Right ventricle myocardium superior (tissue), 1 donor: ENCODE data around the gene TUBGCP4. TPM values are rescaled to one million over a fixed set of nuclear protein-coding genes. Genes with fewer than 3 reads are reported as not detected.

ENCODE experiments used
- ATAC-seq: fragments of 200-7000 bp; cut with Tn5 transposase; one replicate; pipeline ENCODE4 v1.9.1; 2020; ENCODE audit warnings: mild to moderate bottlenecking; ENCODE audit not compliant: poor library complexity
- DNase-seq: peaks from one replicate; pipeline ENCODE4 v3.0.0-alpha.2; 2020
- intact Hi-C: fragments of 100-400 bp; cut with DNase I; formaldehyde crosslinking; loops from one replicate; pipeline ENCODE4 v1.11.2; 2022
- long read RNA-seq: library from polyadenylated mRNA; unstranded; transcript quantifications from one replicate; pipeline ENCODE4 v2.0.0, GENCODE V29; 2021
- total RNA-seq: library from RNA; stranded (reverse); fragmentation: NEBNext Ultra II Directional; extraction: Animal tissue kit (Norgen Biotek cat#: 25700); gene quantifications from one replicate; pipeline ENCODE4 v1.2.1, GENCODE V29; 2021
- donor health status: DM: no; HTN: yes; CAD: no; lungs with severe emphysema.

The TUBGCP4 gene, protein sequence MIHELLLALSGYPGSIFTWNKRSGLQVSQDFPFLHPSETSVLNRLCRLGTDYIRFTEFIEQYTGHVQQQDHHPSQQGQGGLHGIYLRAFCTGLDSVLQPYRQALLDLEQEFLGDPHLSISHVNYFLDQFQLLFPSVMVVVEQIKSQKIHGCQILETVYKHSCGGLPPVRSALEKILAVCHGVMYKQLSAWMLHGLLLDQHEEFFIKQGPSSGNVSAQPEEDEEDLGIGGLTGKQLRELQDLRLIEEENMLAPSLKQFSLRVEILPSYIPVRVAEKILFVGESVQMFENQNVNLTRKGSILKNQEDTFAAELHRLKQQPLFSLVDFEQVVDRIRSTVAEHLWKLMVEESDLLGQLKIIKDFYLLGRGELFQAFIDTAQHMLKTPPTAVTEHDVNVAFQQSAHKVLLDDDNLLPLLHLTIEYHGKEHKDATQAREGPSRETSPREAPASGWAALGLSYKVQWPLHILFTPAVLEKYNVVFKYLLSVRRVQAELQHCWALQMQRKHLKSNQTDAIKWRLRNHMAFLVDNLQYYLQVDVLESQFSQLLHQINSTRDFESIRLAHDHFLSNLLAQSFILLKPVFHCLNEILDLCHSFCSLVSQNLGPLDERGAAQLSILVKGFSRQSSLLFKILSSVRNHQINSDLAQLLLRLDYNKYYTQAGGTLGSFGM
- total RNA-seq: 11.1 TPM
- long read RNA-seq, full-length matches to known transcripts: 36 of 43 reads
- long read RNA-seq, partial matches to known transcripts: 1 of 43 reads
- long read RNA-seq, other reads (novel, unspliced or antisense): 6 of 43 reads

DNA sequence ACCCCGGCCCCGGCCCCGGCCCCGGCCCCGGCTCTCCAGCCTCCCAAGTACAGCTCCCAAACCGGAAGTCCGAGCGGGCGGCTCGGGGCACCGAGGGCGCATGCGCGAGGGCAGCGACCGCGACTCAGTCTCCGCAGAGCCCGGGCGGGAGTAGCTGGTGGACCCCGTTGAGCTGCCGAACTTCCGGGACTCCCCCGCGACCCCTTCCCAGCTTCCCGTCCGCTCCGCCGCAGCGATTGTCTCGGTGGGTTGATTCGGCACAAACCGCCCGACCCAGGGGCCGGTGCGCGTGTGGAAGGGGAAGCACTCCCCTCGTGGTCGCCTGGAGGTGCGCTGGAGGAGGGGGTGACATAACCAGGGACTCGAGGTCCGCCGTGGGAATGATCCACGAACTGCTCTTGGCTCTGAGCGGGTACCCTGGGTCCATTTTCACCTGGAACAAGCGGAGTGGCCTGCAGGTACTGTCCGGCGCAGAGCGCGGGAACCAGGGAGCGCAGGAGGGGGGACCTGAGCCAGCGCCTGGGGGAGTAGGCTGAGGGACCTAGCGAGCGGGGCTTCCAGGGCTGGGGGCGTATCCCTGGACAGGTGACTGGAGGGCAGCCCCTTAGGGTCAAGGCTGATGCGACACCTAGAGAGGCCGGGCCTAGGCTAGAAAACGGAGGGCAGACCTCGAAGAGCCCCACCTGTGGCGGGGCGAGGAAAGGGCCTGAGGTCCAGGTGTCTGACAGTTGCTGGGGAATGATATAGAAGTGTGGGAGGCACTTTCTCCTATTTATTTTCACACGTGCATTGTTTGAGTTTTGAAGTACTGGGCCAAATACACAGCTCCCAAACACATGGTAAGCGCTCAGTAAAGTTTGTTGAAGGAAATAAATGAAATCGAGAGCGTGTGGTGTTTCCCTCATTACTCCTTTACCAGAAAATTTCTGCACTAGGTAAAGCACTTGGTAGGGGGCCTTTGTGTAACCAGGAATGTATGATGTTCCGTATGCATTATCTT lies at the start of gene TUBGCP4, which contains the start of gene ZSCAN29:
TUBGCP4 (plus strand) TSS at position 127 of the 1,000 bp plus-strand sequence; CDS start at position 381, 254 bp downstream.
ZSCAN29 (minus strand) TSS at position 69 of the 1,000 bp plus-strand sequence. CDS start 1,130 bp downstream, outside the sequence.
- intact Hi-C loops: no loop called here
- ATAC-seq: peak; percentile 99
- peak; percentile 90 for DNase-seq

DNA sequence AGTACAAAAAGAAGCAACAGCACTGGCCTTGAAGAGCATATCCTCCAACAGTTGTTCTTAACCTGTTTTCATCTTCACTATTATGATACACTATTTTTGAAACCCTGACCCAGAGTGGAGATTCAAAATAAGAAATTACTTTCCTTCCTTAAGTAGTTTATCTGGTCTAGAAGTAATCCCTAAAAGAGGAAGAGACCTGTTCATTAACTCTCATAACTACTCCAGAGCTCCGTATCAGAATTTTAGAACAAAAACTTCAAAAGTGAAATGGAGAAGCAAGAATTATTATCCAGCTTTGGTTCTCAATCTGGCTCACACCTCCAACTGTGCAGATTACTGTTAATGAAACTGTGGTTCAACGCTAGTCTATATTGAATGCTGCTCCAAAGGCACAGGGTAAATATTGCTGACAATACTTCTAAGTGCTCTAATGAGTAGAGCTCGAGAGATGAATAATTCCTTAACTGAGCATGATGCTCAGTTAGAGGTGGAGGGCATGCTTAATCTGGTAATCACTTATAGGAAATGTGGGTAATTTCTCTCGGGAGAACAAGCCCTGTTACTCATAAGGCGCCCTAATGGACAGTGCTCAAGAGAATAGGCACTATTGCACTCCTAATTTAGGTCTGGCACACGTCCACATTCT lies 45.7 kb upstream of the TUBGCP4 start:
- no peak for ATAC-seq

DNA sequence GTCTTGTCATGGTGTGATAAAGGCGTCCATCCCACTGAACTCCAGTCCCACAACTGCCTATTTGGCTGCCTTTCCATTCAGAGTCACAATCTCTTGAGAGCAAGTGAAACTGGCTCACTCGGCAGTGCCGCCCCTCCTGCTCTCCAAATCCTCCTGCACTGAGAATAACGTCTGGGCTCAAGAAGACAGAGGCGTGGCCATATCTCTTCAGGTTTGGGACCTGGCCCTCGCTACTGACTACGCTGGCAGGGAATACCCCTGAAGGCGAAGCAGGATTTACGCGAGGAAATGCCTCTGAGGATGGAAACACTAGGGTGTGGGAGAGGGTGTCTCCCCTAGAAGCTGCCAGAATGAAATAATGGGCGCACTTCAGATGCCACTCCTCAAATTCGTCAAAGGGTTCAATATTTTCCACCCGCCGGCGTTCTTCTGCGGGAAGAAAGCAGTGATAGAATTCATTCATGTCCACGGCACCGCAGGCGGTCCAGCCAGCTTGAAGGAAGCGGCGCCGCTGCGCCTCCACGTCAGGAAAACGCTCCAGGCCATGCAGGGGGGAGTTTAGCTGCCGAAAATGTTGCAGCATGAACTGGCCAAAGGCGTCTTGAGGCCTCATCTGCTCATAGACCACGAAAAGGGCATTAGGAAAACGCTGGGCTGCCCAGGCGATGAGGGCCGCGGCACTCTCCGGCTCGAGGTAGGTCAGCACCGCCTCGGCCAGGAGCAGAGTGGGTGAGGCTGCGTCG lies 41.5 kb upstream of the TUBGCP4 start:
- intact Hi-C loops: no loop called here
- peak; percentile 23 for ATAC-seq
- DNase-seq: no peak

More for the DNA sequence above, 45.7 kb upstream of the TUBGCP4 start:
- intact Hi-C loops: no loop called here
- DNase-seq: no peak

DNA sequence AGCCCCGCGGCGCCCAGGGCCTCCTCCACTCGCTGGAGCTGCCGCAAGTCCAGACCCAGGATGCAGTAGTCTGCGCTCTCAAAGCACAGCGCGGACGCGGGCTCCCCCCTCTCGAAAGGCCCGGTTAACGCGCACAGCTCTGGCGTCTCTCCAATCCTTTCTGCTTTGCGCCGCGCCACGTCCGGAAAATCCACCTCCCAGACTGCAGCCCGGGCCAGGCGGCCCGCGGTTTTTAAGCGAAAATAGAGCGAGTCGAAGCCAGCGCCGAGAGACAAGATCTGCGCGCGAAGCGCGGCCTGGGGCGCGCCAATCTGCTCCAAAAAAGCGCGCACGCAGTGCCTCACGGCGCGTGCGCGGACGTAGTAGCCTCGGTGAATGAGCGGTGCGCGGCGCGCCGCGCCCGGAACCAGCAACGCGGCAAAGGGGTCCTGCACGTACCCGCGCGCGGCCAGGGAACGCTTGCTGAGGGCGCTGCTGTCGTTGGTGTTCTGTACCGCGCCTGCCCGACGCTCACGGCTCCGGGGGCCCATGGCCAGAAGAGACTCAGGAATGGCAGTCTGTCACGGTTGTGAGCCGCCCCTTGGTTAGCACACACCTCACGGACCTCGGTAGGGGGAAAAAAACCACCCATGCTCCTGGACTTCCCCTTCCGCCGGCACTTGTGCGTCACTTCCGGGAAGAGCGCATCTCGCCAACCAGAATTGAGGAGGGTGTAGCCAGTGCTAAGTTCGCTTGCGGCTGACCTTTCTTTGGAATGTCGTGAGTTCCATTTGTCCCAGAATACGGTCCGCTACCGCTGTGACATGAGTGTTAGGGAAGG lies 40.7 kb upstream of the TUBGCP4 start, which contains the start of gene LCMT2:
LCMT2 (minus strand) TSS at position 614 of the 820 bp plus-strand sequence; CDS start at position 530, 84 bp downstream.
- DNase-seq (peak; percentile 95), ATAC-seq (peak; percentile 97)
- intact Hi-C loops: no loop called here

DNA sequence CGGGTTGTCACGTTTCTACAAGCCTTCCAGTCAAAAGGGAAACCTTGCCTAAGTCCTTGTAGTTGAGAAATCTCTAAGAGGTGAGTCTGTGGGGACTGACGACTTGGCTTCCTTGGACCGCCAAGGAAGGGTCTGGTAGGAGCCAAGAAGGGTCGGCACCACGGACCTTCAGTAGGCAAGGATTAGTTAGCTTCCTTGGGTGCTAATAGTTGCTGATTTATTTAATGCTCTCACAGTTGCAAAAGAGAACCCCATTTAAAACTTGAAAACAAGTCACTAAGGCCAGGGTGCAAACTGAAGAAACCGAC lies 40.2 kb upstream of the TUBGCP4 start:
- intact Hi-C loops: no loop called here
- ATAC-seq: no peak

DNA sequence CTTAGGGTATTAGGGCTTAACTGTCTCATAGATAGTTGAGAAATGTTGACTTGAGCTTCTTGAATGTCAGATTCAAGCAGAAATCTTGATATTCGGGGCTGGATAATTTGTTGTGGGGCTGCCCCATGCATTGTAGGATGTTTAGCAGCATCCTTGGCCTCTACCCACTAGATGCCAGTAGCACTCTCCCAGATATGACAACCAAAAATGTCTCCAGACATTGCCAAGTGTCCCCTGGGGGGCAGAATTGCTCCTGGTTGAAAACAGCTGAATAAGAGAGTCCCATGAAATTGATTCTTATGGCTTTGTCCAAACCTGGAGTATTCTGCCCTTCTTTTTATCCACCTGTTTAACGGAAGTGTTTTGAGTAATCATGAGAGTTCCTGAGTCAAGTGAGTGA lies 24.6 kb upstream of the TUBGCP4 start:
- no peak for ATAC-seq
- DNase-seq: no peak
- intact Hi-C loops: no loop called here

More for the DNA sequence above, 40.2 kb upstream of the TUBGCP4 start:
- no peak for DNase-seq

DNA sequence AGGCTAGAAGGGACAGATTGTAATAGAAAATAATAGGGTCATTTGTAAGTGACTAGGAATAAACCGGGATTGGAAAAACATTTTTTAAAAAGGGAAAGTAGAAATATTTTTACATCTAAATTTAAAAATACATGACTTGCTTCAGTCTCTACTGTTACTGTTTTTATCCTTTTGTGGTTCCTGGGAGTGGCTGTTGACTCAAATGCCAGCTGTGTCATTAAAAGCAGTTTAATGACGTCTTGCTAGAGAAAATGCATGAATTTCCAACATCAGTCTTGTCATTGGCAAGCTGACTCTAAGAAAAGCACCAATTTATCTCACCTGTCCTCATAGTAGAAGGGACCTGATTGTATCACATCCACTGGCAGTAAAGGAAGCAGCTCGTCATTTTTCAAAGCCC lies 23.8 kb upstream of the TUBGCP4 start:
- DNase-seq: no peak
- no peak for ATAC-seq
- intact Hi-C loops: no loop called here

DNA sequence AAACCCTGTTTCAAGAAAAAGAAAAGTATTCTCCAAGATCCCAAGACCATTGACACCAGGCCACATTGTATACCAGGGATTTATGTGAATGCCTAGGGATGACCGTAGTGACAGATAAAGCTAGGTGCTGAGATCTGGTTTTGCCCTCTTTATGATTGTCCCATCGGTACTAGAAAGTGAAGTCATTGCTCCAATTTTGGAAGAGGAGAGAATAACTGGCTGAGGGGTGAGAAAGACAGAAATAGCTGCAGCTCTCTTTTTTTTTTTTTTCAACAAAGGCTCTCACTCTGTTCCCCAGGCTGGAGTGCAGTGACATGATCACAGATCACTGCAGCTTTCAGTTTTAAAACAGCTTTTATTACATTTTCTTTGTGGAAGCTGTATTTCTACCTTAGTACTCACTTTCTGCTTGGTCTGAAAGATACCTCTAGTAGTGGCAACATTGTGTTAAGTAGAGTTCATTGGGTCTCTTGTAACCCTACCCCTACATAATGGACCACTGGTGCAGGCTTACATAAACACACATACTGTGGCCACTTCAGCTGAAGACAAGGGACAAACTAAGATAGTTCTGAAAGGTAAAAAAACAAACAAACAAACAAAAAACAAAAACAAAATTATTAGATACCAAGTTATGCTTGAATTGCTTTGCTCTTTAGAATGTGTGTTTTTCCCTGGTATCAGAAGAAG lies 18.1 kb upstream of the TUBGCP4 start:
- ATAC-seq: peak; percentile 84
- DNase-seq: no peak
- intact Hi-C loops: no loop called here

DNA sequence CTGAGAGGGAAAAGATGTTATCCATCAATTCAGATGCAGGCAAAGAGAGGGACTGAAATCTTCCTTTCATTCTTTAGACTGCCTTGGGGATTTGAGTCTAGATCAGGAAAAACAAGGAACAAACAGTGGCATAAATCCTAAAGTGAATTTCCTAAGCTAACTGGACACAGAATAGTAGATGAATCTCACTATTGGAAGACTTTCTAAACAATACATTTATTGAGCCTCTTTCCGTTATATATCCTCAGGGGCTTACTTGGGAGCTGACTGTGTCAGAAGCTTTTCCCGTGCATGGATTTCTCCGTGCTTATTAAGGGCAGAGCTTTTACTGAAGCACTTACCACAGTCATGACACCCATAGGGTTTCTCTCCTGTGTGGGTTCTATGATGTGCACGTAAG lies 10.1 kb upstream of the TUBGCP4 start:
- intact Hi-C loops: no loop called here
- ATAC-seq: no peak
- no peak for DNase-seq

DNA sequence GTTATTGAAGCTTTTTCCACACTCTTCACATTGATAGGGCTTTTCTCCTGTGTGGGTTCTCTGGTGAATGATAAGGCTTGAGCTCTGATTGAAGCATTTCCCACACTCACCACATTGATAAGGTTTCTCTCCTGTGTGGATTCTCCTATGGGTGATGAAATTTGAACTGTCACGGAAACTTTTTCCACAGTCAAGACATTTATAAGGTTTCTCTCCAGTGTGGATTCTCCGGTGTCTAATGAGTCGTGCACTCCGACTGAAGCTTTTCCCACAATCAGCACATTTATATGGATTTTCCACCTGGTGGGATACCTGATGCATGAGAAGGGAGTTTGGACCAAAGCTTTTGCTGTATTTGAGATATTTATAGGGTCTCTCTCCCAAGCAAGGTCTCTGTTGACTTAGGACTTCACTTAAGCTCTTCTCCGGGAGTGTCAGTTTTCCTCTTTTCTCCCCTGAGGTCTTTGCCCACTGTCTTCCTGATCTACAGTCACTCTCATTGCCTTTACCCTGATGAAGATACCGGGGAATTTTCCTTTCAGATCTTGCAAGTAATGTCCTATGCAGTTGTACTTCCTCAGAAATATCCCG lies 9.5 kb upstream of the TUBGCP4 start:
- DNase-seq (no peak), ATAC-seq (no peak)
- intact Hi-C loops: no loop called here

DNA sequence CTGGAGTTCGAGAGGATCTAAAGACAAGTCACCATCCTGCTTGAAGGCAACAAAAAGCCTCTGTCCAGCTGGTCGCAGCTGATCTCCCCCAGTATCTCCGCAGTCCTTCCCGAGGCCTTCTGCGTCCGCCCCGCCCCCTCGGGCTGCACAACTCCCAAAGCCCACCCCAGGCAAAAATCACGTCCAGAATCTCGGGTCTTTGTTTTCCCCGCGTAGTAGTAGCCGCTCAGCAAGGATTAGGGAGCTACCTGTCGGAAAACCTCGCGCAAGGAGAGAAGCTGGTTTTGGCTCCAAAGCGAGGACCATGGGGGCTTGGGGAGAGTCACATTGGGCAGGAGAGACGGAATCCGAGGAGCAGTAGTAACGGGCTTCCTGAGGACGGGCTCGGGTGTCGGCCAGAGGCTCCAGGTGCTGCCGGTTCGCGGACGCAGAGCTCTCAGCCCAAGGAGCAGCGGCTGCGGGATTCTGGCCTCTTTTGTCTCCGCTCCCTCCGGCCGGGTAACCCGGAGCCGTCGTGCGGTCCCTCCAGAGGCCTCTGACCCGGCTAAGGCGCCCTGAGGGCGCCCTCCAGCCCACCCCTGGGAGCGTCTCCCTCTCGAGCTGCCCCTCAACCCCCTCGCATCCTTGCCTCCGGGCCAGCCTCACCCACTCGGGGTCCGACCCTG lies 459 bp upstream of the TUBGCP4 start:
- peak; percentile 74 for ATAC-seq
- intact Hi-C loops: no loop called here

DNA sequence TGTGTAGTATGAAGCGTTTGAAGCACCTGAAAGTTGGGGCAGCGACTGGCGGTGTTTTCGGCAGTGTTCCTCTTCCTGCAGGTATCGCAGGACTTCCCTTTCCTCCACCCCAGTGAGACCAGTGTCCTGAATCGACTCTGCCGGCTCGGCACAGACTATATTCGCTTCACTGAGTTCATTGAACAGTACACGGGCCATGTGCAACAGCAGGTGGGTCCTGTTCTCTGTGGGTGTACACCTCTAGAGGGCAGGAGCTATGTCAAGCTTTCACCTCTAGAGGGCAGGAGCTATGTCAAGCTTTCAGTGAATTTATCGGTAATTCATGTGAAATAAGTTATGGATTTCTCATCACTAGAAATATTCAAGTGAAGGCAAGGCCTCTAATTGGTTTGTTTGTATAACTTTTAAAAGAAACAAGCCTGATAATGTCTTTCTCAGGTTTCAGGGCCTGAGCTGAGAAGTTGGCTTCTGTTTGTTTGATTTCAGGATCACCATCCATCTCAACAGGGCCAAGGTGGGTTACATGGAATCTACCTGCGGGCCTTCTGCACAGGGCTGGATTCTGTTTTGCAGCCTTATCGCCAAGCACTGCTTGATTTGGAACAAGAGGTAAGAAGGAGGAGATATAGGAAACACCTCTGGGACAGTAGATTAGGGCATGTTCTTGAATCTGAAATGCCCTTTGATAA lies 5.3 kb downstream of the TUBGCP4 start:
- no peak for DNase-seq
- no peak for ATAC-seq
- intact Hi-C loops: no loop called here

More for the DNA sequence above, 459 bp upstream of the TUBGCP4 start:
- DNase-seq: peak; percentile 56

DNA sequence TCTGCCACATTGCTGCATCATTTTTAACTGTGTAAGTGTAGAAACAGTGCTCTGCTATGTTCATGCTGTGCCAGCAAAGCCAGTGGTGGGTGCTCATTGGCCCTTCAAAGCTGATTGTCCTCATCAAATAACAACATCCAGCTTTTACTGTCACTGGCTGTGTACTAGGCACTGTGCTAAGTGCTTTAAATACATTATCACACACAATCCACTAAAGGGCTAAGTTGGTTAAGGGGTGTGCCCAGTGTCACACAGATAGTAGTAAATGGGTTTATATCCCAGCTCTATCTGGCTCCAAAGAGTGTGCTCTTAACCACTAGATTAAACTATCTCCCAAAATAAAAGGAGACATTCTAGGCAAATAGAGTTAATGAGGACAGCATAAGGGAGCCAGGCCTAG lies 7.7 kb downstream of the TUBGCP4 start:
- DNase-seq: no peak
- no peak for ATAC-seq
- intact Hi-C loops: no loop called here

DNA sequence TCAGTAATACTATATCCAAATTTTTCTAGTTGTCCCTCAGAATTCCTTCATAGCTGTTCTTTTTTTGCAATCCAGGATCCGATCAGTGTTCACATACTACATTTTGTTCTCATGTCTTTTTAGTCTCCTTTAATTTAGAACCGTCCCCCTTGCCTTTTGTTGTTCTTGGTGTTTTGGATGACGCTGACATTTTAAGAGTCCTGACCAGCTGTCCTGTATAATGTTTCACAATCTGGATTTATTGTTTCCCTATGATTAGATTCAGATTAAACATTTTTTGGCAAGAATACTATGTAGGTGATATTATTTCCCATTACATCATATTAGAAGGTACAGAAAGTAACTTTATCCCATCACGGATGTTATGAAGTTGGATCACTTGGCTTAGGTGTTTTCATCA lies 11.4 kb downstream of the TUBGCP4 start:
- intact Hi-C loops: no loop called here
- DNase-seq (no peak), ATAC-seq (no peak)

DNA sequence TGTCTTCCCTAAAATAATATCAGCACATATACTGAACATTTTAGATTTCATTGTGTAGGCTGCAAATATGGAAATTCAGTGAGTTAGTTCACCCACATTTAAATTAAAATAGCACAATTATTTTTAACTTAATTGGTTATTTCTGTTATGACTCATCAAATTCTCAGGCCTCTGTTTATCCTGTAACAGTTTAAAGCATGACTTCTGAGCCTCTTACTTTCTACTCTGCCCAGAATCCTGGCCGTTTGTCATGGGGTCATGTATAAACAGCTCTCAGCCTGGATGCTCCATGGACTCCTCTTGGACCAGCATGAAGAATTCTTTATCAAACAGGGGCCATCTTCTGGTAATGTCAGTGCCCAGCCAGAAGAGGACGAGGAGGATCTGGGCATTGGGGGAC lies 12.2 kb downstream of the TUBGCP4 start:
- DNase-seq (no peak), ATAC-seq (no peak)
- intact Hi-C loops: no loop called here
